Thyroid gland (tissue), 4 donors: ENCODE results near the gene SCAMP4.

Source experiments
- POLR2A ChIP-seq, 2 donors: fragments of 450-650 bp; IDR thresholded peaks; one replicate each; pipeline ENCODE4 v1.6.1; 2017; ENCODE audit warnings: antibody characterized with exemption in 2 of 2, mild to moderate bottlenecking in 2 of 2, moderate library complexity in 1 of 2
- TF ChIP-seq, protein P1 (sequence below), 6 experiments: fragments of 200-600 bp in 3 of 6; fragments of 450-650 bp in 3 of 6; sonication (generic) in 3 of 6; IDR thresholded peaks; one replicate each; pipeline ENCODE4 v1.5.1; 2016 to 2019; ENCODE audit warnings: antibody characterized with exemption in 6 of 6, mild to moderate bottlenecking in 2 of 6, inconsistent platforms in 1 of 6, moderate library complexity in 1 of 6

DNA sequence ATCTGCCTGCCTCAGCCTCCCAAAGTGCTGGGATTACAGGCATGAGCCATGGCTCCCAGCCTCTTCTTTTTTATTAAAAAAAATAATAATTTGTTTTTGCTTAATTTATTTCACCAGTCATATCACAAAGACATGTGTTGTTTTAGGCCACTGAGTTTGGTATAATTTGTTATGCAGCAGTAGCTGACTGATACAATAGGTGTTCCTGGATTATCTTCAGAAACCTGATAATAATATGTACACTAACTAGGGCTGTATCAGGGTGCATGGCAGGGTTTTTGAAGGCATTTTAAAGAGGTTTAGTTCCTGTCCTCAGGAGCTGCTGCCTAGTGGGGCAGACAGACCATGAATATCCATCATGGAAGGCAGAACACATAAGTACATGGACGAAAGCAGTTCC is 26.2 kb downstream of the SCAMP4 start:
- TF ChIP-seq, protein P1, sequence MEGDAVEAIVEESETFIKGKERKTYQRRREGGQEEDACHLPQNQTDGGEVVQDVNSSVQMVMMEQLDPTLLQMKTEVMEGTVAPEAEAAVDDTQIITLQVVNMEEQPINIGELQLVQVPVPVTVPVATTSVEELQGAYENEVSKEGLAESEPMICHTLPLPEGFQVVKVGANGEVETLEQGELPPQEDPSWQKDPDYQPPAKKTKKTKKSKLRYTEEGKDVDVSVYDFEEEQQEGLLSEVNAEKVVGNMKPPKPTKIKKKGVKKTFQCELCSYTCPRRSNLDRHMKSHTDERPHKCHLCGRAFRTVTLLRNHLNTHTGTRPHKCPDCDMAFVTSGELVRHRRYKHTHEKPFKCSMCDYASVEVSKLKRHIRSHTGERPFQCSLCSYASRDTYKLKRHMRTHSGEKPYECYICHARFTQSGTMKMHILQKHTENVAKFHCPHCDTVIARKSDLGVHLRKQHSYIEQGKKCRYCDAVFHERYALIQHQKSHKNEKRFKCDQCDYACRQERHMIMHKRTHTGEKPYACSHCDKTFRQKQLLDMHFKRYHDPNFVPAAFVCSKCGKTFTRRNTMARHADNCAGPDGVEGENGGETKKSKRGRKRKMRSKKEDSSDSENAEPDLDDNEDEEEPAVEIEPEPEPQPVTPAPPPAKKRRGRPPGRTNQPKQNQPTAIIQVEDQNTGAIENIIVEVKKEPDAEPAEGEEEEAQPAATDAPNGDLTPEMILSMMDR (IDR thresholded peaks at IDR 0.05), result no peak
- TF ChIP-seq POLR2A (IDR thresholded peaks at IDR 0.05), result no peak
